AG04449 (cell line): Measurements from ENCODE around the gene THADA.

Experiments
- CTCF ChIA-PET: fragments of 350-600 bp; formaldehyde crosslinking; extraction: SDS; loops from one replicate; lab custom pipeline; 2021; ENCODE audit warnings: antibody characterized with exemption; lab: Yijun Ruan, JAX
- POLR2A ChIA-PET: fragments of 400-600, 350-600 bp; formaldehyde crosslinking; extraction: SDS; loops from one replicate; lab custom pipeline; 2020; ENCODE audit warnings: antibody characterized with exemption, inconsistent platforms; lab: Yijun Ruan, JAX
- DNase-seq: peaks from one replicate; pipeline ENCODE4 v3.0.0-alpha.2; 2010; ENCODE audit warnings: low read depth, low spot score
- H3K4me3 ChIP-seq: 2 replicates; pipeline ENCODE4 v1.5.1; 2011; ENCODE audit warnings: low read depth, mild to moderate bottlenecking, control low read depth, low read length
- CTCF ChIP-seq: IDR thresholded peaks from one replicate; pipeline ENCODE4 v1.5.1; 2011; ENCODE audit warnings: mild to moderate bottlenecking, moderate library complexity, low read length, control low read depth, inconsistent platforms; ENCODE audit not compliant: insufficient read depth; ENCODE audit errors: missing control alignments

Gene THADA

GRCh38 chr2:43363120-43363519, 232.7 kb downstream of the THADA start:
- TF ChIP-seq CTCF, result no peak
- ChIA-PET CTCF (no interaction called here), POLR2A (no interaction called here)
- no peak overlapping the region for H3K4me3 ChIP-seq
- DNase-seq, result no peak

GRCh38 chr2:43361286-43361685, 234.6 kb downstream of the THADA start:
- no peak for TF ChIP-seq CTCF
- CTCF ChIA-PET, result interaction anchor here (0.8 to 2.6 kb wide), 2 partner anchors 10 to 16 kb away, joined by 3 to 6 read pairs; no protein-coding TSS in a partner anchor
- no peak overlapping the region for H3K4me3 ChIP-seq
- POLR2A ChIA-PET, result no interaction called here
- no peak for DNase-seq

- H3K4me3 ChIP-seq, result no peak overlapping the region
- ChIA-PET POLR2A (no interaction called here), CTCF (interaction anchor here (2.6 kb wide), 1 partner anchor 9 kb away, joined by 6 read pairs; no protein-coding TSS in a partner anchor)
- DNase-seq, result no peak
- no peak for TF ChIP-seq CTCF
Measured at GRCh38 chr2:43360137-43360536, 235.7 kb downstream of the THADA start.

GRCh38 chr2:43358410-43359201, 237.2 kb downstream of the THADA start:
- no peak for DNase-seq
- POLR2A ChIA-PET, result no interaction called here
- no peak overlapping the region for H3K4me3 ChIP-seq
- CTCF ChIA-PET, result interaction anchor here (1.2 kb wide), 1 partner anchor 129 kb away, joined by 3 read pairs; no protein-coding TSS in a partner anchor
- TF ChIP-seq CTCF, result no peak

GRCh38 chr2:43356774-43357173, 239.1 kb downstream of the THADA start:
- ChIA-PET CTCF (interaction anchor here (1.2 to 1.5 kb wide), 2 partner anchors 8 to 10 kb away, joined by 3 to 4 read pairs; no protein-coding TSS in a partner anchor), POLR2A (interaction anchor here (0.5 kb wide), 1 partner anchor 47 kb away, joined by 3 read pairs; no protein-coding TSS in a partner anchor)
- no peak overlapping the region for H3K4me3 ChIP-seq
- TF ChIP-seq CTCF, result no peak
- no peak for DNase-seq

GRCh38 chr2:43355399-43355798, 240.4 kb downstream of the THADA start:
- TF ChIP-seq CTCF, result no peak
- CTCF ChIA-PET, result interaction anchor here (1.0 kb wide), 1 partner anchor 29 kb away, joined by 3 read pairs; no protein-coding TSS in a partner anchor
- no peak for DNase-seq
- H3K4me3 ChIP-seq, result no peak overlapping the region
- POLR2A ChIA-PET, result no interaction called here
